HEK293T (cell line): ENCODE results near the gene FSIP1.
A peak's percentile ranks its signal among the peaks of the same experiment; 100 is the strongest.

ENCODE experiments used
- CTCF ChIA-PET: fragments of 350-600 bp; formaldehyde crosslinking; extraction: SDS; loops from one replicate; lab custom pipeline; 2021; ENCODE audit warnings: antibody characterized with exemption, inconsistent platforms; lab: Yijun Ruan, JAX
- POLR2A ChIA-PET: fragments of 350-600 bp; formaldehyde crosslinking; extraction: SDS; loops from one replicate; lab custom pipeline; 2020; ENCODE audit warnings: antibody characterized with exemption, inconsistent platforms; lab: Yijun Ruan, JAX
- DNase-seq: peaks from one replicate; pipeline ENCODE4 v3.0.0; 2012; ENCODE audit warnings: mixed read lengths; ENCODE audit errors: extremely low spot score
- ARNT ChIP-seq: fragments of 450-650 bp; IDR thresholded peaks from 2 replicates; pipeline ENCODE4 v1.6.1; 2017; ENCODE audit warnings: mild to moderate bottlenecking
- BHLHE40 ChIP-seq: fragments of 450-650 bp; IDR thresholded peaks from 2 replicates; pipeline ENCODE4 v1.6.1; 2016; ENCODE audit warnings: mild to moderate bottlenecking, moderate library complexity, borderline replicate concordance
- CTBP1 ChIP-seq: fragments of 450-650 bp; IDR thresholded peaks from 2 replicates; pipeline ENCODE4 v1.6.1; 2016; ENCODE audit warnings: borderline replicate concordance
- ELF4 ChIP-seq: fragments of 450-650 bp; IDR thresholded peaks from 2 replicates; pipeline ENCODE4 v1.6.1; 2017; ENCODE audit warnings: antibody characterized with exemption
- FOXA1 ChIP-seq: fragments of 450-650 bp; IDR thresholded peaks from 2 replicates; pipeline ENCODE4 v1.6.1; 2016; ENCODE audit warnings: mild to moderate bottlenecking
- FOXK2 ChIP-seq: fragments of 450-650 bp; IDR thresholded peaks from 2 replicates; pipeline ENCODE4 v1.6.1; 2016; ENCODE audit warnings: mild to moderate bottlenecking
- FOXM1 ChIP-seq: fragments of 450-650 bp; IDR thresholded peaks from 2 replicates; pipeline ENCODE4 v1.6.1; 2017; ENCODE audit warnings: mild to moderate bottlenecking, borderline replicate concordance
- HDGF ChIP-seq: fragments of 450-650 bp; IDR thresholded peaks from 2 replicates; pipeline ENCODE4 v1.6.1; 2017; ENCODE audit warnings: antibody characterized with exemption, borderline replicate concordance
- L3MBTL2 ChIP-seq: fragments of 450-650 bp; conservative IDR thresholded peaks from 2 replicates; pipeline ENCODE4 v1.6.1; 2016; ENCODE audit warnings: mild to moderate bottlenecking
- LEF1 ChIP-seq: fragments of 450-650 bp; IDR thresholded peaks from 2 replicates; pipeline ENCODE4 v1.6.1; 2017; ENCODE audit warnings: mild to moderate bottlenecking, borderline replicate concordance
- NFRKB ChIP-seq: fragments of 450-650 bp; IDR thresholded peaks from 2 replicates; pipeline ENCODE4 v1.6.1; 2016; ENCODE audit warnings: mild to moderate bottlenecking, moderate library complexity
- PKNOX1 ChIP-seq: fragments of 450-650 bp; IDR thresholded peaks from 2 replicates; pipeline ENCODE4 v1.6.1; 2016
- SP1 ChIP-seq: fragments of 450-650 bp; IDR thresholded peaks from 2 replicates; pipeline ENCODE4 v1.6.1; 2017
- SUZ12 ChIP-seq: fragments of 450-650 bp; IDR thresholded peaks from 2 replicates; pipeline ENCODE4 v1.6.1; 2016; ENCODE audit warnings: mild to moderate bottlenecking
- TARDBP ChIP-seq: fragments of 450-650 bp; IDR thresholded peaks from 2 replicates; pipeline ENCODE4 v1.6.1; 2016
- ZNF384 ChIP-seq: fragments of 450-650 bp; IDR thresholded peaks from 2 replicates; pipeline ENCODE4 v1.6.1; 2016

FSIP1 gene

GRCh38 chr15:39782441-39783138 is at the start of gene FSIP1:
TSS of gene FSIP1 (minus strand) at chr15:39782841. CDS start at chr15:39776524, 6,317 bp downstream.
- CTCF ChIA-PET: no interaction called here
- TF ChIP-seq PKNOX1: peak; percentile 87
- peak; percentile 39; the same call in 1 of the 2 replicates for TF ChIP-seq L3MBTL2
- TF ChIP-seq FOXA1: no peak
- TF ChIP-seq ELF4: peak; percentile 81
- no peak for TF ChIP-seq ZNF384
- peak; percentile 89 for DNase-seq
- POLR2A ChIA-PET: interaction anchor here (1.4 to 2.0 kb wide), 2 partner anchors 89 to 138 kb away, joined by 6 to 7 read pairs; no protein-coding TSS in a partner anchor

- TF ChIP-seq SUZ12 (no peak), FOXA1 (no peak), ZNF384 (no peak), FOXK2 (no peak), HDGF (no peak), NFRKB (no peak), ARNT (no peak), CTBP1 (no peak), PKNOX1 (no peak), ELF4 (no peak), SP1 (no peak), FOXM1 (no peak), LEF1 (no peak), BHLHE40 (no peak), L3MBTL2 (no peak), TARDBP (no peak)
- POLR2A ChIA-PET: no interaction called here
- DNase-seq: no peak
- CTCF ChIA-PET: no interaction called here
Measured at GRCh38 chr15:39830166-39830565, 47.5 kb upstream of the FSIP1 start.

GRCh38 chr15:39828374-39828931 is 45.8 kb upstream of the FSIP1 start:
- peak; percentile 29 for DNase-seq
- TF ChIP-seq TARDBP (no peak), FOXM1 (no peak), HDGF (no peak), LEF1 (no peak), ARNT (no peak), CTBP1 (no peak), PKNOX1 (no peak), SP1 (no peak), ELF4 (no peak), BHLHE40 (no peak), NFRKB (no peak), L3MBTL2 (no peak), FOXA1 (no peak), FOXK2 (no peak), SUZ12 (no peak), ZNF384 (no peak)
- ChIA-PET CTCF (no interaction called here), POLR2A (no interaction called here)

GRCh38 chr15:39826975-39827374 is 44.3 kb upstream of the FSIP1 start:
- DNase-seq: no peak
- ChIA-PET POLR2A (no interaction called here), CTCF (no interaction called here)
- TF ChIP-seq TARDBP: no peak
- TF ChIP-seq FOXK2: no peak
- no peak for TF ChIP-seq ZNF384
- no peak for TF ChIP-seq CTBP1
- no peak for TF ChIP-seq SP1
- TF ChIP-seq ELF4: no peak
- no peak for TF ChIP-seq NFRKB
- no peak for TF ChIP-seq PKNOX1
- no peak for TF ChIP-seq HDGF
- no peak for TF ChIP-seq SUZ12
- no peak for TF ChIP-seq FOXA1
- no peak for TF ChIP-seq L3MBTL2
- TF ChIP-seq ARNT: no peak
- TF ChIP-seq BHLHE40: no peak
- TF ChIP-seq LEF1: no peak
- no peak for TF ChIP-seq FOXM1

- CTCF ChIA-PET: no interaction called here
Measured at GRCh38 chr15:39823634-39824033, 41.0 kb upstream of the FSIP1 start.

More at GRCh38 chr15:39823634-39824033, 41.0 kb upstream of the FSIP1 start:
- TF ChIP-seq ZNF384: no peak
- TF ChIP-seq FOXA1: no peak
- TF ChIP-seq SUZ12: no peak
- TF ChIP-seq L3MBTL2: no peak
- TF ChIP-seq ARNT: no peak
- no peak for TF ChIP-seq TARDBP
- TF ChIP-seq LEF1: no peak
- no peak for TF ChIP-seq BHLHE40
- TF ChIP-seq FOXK2: no peak
- no peak for TF ChIP-seq NFRKB
- no peak for TF ChIP-seq SP1
- TF ChIP-seq ELF4: no peak
- TF ChIP-seq FOXM1: no peak
- DNase-seq: no peak
- POLR2A ChIA-PET: no interaction called here
